ENCODE measurements around the gene PSPC1. TPM values are rescaled to one million over a fixed set of nuclear protein-coding genes. Genes with fewer than 3 reads are reported as not detected.
"Not testable (repeated sequence)": the region's sequence is repeated elsewhere in the genome, so short reads cannot be mapped to it uniquely, and the experiment has no call there.

Gene PSPC1
- total RNA-seq, 1 experiment from 2014 or later, result 25.7 TPM

DNA sequence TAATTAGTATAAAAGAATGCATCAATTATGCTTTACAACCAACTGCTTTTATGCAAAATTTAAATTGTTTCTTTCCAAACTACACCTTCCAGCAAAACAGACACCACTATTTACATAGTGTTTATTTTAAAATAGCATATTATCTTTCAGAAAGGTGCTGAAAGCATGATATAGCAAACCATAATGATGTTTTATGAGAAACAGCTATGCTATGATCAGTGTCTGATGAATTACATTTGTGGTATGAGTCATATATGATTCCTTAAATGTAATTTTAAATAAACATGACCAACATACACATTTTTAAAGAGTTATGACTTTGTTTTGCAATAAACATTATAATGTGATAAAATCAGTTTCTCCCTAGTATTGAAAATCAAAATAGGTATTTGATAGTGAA lies 81.1 kb downstream of the PSPC1 start:
- not testable (repeated sequence) for H3K27me3 ChIP-seq, H3K9me3 ChIP-seq, DNase-seq, H3K4me3 ChIP-seq
- H3K36me3 ChIP-seq, result peaks cover 17% of the 10 kb centered on the region

DNA sequence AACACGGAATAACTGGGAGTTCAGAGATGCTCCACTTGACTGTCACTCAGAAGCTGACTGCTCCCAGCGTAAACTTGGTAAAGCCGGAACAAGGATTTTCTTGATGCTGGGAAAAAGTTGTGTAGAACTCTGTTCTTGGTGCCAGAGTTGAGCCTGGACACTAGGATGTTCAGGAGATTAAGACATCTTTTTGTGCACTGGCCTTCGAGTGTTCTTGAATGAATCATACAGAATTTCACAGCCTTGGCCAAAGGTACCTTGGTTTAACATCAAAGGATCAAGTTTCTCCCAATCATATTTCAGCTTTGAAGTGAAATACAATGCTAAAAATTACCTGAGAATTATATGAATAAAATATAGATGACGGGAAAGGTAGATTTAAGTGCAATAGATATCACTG lies 81.8 kb downstream of the PSPC1 start:
- H3K27me3 ChIP-seq, H3K4me3 ChIP-seq, H3K9me3 ChIP-seq, DNase-seq: not testable (repeated sequence)
- peaks cover 18% of the 10 kb centered on the region for H3K36me3 ChIP-seq

DNA sequence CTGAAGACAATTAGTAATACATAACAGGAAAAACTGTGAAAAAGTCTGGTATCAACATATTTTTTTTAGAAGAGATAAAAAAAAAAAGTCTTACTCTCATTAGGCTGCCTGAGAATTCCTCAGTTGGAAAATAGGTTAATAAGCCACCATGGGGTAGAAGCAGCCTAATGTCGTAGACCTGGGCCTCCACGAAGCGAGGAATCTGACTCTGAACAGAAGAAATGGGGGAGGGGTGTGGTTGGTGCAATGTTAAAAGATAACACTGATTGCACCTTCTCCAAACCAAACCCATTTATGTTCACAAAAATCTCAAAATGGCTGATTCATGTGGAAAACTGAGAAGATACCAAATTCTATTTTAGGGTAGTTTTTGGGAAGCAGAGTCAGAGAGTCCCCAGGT lies 86.9 kb downstream of the PSPC1 start:
- no peaks in the 10 kb centered on the region for H3K27me3 ChIP-seq
- H3K9me3 ChIP-seq, result 0 out of 2 replicates have a peak, but pooled peaks cover 3% of the 10 kb centered on the region
- no peak for DNase-seq
- peaks cover 32% of the 10 kb centered on the region for H3K36me3 ChIP-seq
- H3K4me3 ChIP-seq, result no peak overlapping the region

DNA sequence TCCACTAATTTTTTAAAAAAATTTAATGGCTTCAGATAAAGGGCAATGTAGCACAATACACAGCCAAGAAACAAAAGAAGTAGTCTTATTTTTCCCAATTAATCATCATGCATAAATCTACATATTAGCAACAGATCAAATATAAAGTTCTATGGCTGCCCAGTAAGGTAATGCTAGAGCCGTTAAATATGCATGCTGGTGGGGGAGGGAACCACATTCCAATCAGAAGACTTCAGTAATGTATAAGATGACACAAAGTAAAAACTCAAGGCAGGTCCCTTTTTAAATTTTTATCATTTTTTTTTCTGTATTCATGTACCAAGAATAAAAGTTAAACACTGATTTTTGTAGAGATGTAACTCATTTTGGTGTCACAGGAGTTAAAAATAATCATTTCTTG lies 87.3 kb downstream of the PSPC1 start:
- Histone ChIP-seq H3K9me3 (0 out of 2 replicates have a peak, but pooled peaks cover 3% of the 10 kb centered on the region), H3K4me3 (no peak overlapping the region), H3K36me3 (peaks cover 33% of the 10 kb centered on the region), H3K27me3 (no peaks in the 10 kb centered on the region)
- DNase-seq, result no peak

DNA sequence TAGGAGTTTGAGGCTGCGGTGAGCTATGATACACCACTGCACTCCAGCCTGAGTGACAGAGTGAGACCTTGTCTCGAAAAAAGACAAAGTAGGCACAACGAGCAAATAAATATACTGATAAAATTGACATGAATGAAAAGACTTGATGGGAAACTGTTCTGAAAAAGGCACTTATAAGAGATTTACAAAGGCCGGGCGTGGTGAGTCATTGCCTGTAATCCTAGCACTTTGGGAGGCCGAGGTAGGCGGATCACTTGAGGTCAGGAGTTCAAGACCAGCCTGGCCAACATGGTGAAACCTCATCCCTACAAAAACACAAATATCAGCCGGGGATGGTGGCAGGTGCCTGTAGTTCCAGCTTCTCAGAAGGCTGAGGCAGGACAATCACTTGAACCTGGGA lies 91.3 kb downstream of the PSPC1 start:
- peaks cover 38% of the 10 kb centered on the region for H3K36me3 ChIP-seq
- not testable (repeated sequence) for H3K27me3 ChIP-seq, H3K4me3 ChIP-seq, H3K9me3 ChIP-seq
- DNase-seq, result peak; percentile 52

DNA sequence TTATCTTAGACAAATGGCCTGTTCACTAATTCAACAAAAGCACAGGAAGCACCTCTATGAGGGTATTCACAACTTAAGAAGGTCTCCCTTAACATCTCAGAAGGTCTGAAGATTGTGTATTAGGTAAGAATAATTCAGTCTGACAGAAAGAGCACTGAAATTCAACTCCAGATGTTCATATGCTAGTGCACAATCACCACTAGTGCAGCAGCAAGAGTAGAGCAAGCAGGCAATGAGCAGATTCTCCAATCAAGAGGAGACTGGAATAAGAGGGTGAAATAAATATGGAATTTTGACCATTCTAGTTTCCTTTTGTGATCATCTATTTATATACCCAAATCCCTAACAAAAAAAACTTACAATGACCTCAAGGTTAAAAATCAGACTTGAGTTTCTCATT lies 97.3 kb downstream of the PSPC1 start:
- no peak overlapping the region for H3K4me3 ChIP-seq
- no peaks in the 10 kb centered on the region for H3K27me3 ChIP-seq

DNA sequence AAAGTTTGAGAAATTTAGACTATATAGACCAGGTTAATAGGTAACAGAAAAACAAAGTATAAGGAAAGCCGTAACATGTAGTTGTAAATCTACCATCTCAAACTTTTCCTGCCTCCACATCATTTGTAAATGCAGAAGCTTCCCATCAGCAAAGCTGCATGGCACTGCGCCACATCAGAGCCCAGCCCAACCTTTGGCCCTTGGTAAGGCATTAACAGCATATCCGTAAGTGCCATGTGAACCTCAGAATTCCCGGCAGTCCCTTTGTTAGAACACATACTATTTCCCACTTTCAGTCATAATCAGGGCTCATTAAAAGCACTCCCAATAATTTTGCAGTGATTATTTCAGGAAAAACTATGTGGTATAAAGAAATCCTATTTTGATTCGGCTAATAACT lies 97.7 kb downstream of the PSPC1 start:
- DNase-seq, result no peak
- no peaks in the 10 kb centered on the region for H3K9me3 ChIP-seq

More for the DNA sequence above, 97.3 kb downstream of the PSPC1 start:
- H3K36me3 ChIP-seq, result peaks cover 16% of the 10 kb centered on the region
- no peaks in the 10 kb centered on the region for H3K9me3 ChIP-seq
- no peak for DNase-seq

DNA sequence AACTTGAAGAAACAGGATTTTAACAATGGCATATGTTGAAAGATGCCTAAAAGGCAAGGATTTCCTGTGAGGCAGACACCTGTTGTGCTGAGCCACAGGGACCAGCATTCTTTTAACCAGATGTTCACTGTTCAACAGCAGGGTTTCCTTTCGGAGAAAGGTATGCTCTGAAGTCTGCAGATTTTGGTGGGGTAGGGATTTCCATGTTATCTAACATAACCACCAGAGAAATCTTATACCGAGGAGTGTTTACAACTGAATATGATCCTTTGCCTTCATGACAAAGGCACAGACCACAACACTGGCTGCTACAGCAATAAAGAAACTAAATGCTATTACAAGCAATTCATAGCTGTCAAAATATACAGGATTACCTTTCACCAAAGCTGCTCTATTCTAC lies 101.2 kb downstream of the PSPC1 start:
- no peaks in the 10 kb centered on the region for H3K27me3 ChIP-seq
- H3K4me3 ChIP-seq, result no peak overlapping the region
- no peaks in the 10 kb centered on the region for H3K9me3 ChIP-seq
- peaks cover 17% of the 10 kb centered on the region for H3K36me3 ChIP-seq
- no peak for DNase-seq

More for the DNA sequence above, 97.7 kb downstream of the PSPC1 start:
- no peaks in the 10 kb centered on the region for H3K27me3 ChIP-seq
- peaks cover 13% of the 10 kb centered on the region for H3K36me3 ChIP-seq
- H3K4me3 ChIP-seq, result no peak overlapping the region

DNA sequence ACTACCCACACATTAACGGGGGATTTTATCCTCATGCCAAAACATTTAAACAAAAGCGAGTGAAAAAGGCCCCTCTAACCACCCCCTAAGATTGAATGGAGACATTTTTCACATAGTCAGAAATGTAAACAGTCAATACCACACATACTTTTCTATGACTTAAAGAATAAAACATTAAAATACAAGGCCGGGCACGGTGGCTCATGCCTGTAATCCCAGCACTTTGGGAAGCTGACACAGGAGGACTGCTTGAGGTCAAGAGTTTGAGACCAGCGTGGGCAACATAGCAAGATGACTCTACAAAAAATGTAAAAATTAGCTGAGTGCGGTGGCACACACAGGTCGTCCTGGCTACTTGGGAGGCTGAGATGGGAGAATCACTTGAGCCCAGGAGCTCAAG lies 102.0 kb downstream of the PSPC1 start:
- Histone ChIP-seq H3K27me3 (no peaks in the 10 kb centered on the region), H3K9me3 (no peaks in the 10 kb centered on the region), H3K4me3 (no peak overlapping the region), H3K36me3 (peaks cover 21% of the 10 kb centered on the region)
- DNase-seq, result no peak

DNA sequence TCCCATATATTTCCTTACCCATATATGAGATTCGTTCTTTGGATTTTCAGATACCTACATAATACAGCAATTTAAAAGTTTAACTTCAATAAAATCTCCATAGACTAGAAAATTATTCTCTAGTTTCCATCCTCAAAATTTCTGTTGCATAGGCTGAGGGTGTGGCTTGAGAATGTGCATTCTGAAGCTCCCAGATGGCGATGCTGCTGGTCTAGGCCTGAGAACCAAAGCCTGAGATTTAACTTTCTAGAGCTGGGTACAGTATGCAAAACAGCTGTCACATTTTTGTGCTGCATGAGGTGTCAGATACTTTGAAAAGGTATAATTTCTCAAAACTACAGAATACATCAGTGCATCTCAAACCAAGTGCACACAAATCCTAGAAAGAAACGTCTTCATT lies 106.6 kb downstream of the PSPC1 start:
- H3K36me3 ChIP-seq, result peaks cover 59% of the 10 kb centered on the region
- no peak overlapping the region for H3K4me3 ChIP-seq
- no peak for DNase-seq
- no peaks in the 10 kb centered on the region for H3K9me3 ChIP-seq
- H3K27me3 ChIP-seq, result no peaks in the 10 kb centered on the region

DNA sequence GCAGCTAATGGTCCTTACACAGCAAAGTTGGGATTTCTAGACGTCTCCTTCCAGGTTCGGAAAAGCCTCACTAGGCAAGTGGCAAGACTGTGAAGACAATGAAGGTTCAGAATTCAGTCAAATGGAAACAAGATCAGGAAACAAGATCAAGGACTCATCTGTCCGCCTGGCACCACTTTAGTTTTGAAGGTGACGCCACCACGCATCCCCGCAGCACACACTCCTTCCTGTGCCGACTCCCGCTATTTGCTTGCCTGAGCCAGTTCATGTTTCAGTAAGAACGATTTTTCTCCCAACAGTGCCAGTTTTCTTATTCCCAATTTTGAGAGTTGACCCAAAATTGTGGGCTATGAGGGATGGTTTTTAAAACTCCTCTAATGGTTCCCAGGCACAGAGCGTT lies 107.8 kb downstream of the PSPC1 start:
- H3K27me3 ChIP-seq, result no peaks in the 10 kb centered on the region

DNA sequence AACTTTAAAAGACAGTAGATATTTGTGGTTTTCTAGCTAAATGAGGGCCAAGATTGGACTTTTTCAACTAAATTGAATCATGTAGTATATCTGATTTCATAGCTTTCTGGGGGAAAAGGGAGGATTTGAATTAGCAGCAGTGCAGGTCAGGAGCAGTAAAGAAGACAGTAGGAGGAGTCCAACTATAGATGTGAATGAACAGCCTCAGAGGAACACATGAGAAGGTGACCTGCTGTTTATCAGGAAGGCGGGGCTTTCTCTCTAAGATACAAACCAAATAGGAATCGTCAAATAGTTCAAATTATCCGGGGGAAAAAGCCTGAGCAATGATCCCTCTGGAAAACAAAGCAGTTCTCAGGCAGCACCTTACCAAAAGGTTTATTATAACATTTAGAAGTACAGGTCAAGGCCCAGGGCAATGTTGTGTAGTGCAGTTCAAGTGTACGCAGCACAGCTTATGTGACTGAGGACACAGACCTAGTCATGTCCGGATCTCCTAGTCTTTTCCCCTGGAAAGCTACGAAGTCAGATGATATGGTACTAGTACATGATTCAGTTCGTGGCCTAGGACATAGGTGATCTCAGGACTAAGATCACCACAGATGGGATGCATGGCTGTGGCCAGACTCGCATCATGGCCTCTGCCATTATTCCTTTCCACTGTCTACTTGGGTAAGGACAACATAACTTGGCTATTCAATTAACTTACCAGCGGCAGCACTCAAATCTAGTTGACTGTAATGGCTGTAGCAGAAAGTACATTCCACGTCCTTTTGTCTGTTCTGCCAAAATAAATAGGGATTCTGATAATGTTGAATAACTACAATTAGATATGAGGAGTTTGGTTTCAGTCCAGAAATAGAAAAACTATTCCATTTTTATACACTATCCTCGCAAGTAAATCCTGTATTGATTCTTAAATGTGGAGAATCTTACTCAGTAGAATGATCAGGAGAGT lies 109.0 kb downstream of the PSPC1 start:
- Histone ChIP-seq H3K36me3 (peaks cover 70% of the 10 kb centered on the region), H3K9me3 (no peaks in the 10 kb centered on the region), H3K4me3 (no peak overlapping the region), H3K27me3 (no peaks in the 10 kb centered on the region)
- DNase-seq, result no peak

More for the DNA sequence above, 107.8 kb downstream of the PSPC1 start:
- H3K4me3 ChIP-seq, result no peak overlapping the region
- H3K36me3 ChIP-seq, result peaks cover 66% of the 10 kb centered on the region
- no peaks in the 10 kb centered on the region for H3K9me3 ChIP-seq
- no peak for DNase-seq

DNA sequence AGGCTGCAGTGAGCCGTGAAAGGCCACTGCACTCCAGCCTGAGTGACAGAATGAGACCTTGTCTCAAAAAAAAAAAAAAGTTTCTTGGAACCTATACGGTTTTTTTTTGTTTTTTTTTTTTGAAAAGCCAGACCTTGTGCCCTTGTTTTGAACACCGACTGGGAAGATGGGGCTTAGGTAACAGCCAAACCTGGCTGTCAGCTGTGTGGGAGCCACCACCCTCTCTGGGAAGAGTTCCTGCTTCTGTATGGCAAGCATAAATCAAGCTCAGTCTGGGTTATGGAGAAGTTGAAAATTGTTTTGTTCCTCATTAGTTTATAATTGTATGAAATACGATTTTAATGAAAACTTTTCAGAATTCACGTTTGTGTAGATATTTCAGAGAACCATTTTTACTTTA lies 109.8 kb downstream of the PSPC1 start:
- DNase-seq, result no peak
- Histone ChIP-seq H3K36me3 (peaks cover 73% of the 10 kb centered on the region), H3K27me3 (no peaks in the 10 kb centered on the region), H3K4me3 (no peak overlapping the region), H3K9me3 (no peaks in the 10 kb centered on the region)

DNA sequence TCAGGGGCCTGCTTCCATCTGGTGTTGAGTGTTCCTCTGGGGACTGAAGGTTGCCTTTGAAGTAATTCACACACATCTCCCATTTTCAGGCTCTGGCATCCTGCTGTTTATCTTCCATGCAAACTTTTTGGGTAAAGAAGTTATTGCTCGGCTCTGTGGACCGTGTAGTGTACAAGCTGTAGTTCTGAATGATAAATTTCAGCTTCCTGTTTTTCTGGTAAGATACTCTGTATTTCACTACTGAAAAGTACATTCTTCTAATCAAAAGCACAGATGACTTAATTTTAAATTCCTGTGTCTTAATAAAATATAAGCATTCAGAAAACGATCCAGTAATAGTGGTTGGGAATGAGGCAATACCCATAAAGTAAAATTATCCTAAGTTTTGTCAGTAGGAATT lies 112.6 kb downstream of the PSPC1 start:
- H3K27me3 ChIP-seq, result no peaks in the 10 kb centered on the region
- H3K4me3 ChIP-seq, result no peak overlapping the region
- no peak for DNase-seq
- H3K36me3 ChIP-seq, result peaks cover 71% of the 10 kb centered on the region
- H3K9me3 ChIP-seq, result no peaks in the 10 kb centered on the region

DNA sequence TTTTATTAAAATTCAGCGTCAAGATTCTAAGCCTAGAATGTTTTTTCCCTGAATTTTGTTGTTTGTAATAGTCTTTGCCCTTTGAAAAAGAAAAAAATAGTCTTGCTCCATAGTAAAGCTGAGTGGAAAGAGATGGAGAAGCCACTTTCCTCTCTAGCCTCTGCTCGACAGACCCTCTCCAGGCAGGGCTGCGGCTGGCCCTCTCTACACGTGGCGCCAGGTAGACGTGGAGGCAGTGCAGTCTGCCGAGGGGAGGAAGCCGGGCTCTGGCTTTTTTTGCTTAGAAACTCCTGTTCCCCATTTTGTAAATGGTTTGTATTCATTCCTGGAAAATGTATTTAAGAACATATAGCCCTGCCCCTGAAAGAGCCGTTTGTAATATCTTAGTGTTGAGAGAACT lies 114.0 kb downstream of the PSPC1 start:
- DNase-seq, result no peak
- Histone ChIP-seq H3K4me3 (no peak overlapping the region), H3K36me3 (peaks cover 63% of the 10 kb centered on the region), H3K9me3 (no peaks in the 10 kb centered on the region), H3K27me3 (no peaks in the 10 kb centered on the region)

DNA sequence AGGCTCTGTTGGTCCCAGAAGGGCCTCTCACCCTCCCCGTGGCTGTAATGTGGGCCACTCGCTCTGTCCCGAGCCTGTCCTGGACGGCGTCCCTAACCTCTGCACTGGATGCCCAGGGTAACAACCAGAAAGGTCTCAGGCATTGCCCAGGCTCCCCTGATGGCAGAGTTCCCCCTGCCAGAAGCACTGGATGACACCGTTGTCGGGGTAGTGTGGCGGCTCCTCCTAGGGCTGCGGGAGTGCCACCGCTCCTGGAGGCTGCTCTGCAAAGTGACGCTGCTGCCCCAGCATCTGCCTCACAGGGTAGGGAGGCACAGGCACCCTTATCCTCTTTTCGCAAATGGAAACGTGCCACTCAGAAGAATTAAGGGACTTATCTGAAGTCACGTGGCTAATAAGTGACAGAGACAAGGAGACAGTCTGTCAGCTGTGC lies 117.3 kb downstream of the PSPC1 start:
- H3K4me3 ChIP-seq, result no peak overlapping the region
- no peaks in the 10 kb centered on the region for H3K9me3 ChIP-seq
- H3K27me3 ChIP-seq, result no peaks in the 10 kb centered on the region
- H3K36me3 ChIP-seq, result peaks cover 55% of the 10 kb centered on the region
- DNase-seq, result no peak

DNA sequence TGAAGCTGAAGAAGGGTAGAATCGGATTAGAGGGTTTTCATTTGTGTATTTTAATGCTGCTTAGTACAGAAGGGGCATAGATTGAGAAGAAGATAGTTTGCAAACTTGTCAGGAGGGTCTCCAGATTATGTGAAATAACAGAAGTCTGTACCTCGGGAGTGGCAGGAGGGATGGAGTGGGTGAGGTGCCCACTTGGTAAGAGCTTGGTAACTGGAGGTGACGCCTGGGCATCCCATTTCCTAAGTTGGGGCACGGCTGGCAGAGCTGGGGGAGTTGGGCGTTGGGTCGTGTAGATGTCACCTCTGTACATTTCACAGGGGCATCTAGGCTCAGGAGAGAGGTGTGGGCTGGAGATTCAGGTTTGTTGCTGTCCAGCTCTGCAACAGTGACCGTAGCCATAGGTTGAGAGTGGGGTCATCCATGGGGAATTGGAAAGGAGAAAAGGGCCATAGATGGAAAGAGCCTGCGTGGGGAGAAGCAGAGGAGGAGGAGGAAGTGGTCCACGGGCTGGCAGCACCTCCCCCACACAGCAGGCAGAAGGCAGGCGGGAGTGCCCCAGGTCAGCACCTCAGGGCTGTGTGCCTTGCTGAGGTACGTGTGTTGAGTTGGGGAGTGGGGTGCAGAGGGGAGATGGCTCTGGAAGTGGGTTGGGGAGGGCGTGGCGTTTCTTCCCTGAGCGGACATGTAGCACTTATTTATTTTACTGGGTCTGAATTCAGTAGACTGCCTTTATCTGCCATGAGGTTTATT lies 118.1 kb downstream of the PSPC1 start:
- H3K27me3 ChIP-seq, result no peaks in the 10 kb centered on the region
- peaks cover 49% of the 10 kb centered on the region for H3K36me3 ChIP-seq
- no peak for DNase-seq
- no peak overlapping the region for H3K4me3 ChIP-seq
- H3K9me3 ChIP-seq, result no peaks in the 10 kb centered on the region

Measured in MG63 (cell line).